ENCODE results near the gene DIPK1B.
A peak's percentile ranks its signal among the peaks of the same experiment; 100 is the strongest.

Gene DIPK1B

DNA sequence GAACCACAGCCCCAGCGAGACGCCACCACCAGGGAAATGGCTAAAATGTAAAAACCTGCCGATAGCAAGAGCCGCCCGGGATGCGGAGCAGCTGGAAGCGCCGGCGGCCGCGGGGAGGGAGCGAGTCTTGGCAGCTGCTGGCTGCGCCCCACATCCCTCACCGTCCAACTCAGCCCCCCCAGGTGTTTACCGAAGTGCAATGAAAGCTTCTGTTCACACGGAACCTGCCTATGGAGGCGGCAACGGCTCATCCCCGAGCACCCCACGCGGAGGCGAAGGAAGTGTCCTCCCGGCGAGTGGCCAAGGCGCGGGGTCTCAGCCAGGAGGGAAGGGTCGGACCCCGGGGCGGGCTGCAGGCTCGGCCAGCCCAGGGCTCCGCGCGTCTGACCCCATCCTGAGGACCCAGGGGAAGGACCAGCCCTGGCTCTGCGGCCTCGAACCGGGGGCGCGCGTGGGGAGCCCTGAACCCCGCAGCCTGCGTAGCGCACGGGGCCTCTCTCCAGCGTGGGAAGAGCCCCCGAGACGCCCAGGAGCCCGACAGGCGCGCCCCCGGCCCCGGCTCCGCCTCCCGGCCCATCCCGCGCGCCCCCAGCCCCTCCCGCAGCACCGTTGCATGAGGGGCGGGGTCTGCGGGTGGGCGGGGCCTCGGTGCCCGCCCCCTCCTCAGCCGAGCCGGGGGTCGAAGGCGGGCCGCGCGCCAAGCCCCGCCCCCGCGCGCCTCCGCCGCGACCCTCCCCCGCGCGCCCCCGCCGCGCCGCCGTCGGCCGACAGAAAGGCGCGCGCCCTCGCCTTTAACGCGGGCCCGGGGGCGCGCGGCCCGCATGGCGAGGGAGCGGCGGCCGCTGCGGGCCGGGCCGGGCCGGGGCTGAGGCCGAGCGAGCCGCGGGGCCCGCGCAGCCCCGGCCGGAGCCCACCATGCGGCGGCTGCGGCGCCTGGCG lies at the start of gene DIPK1B:
DIPK1B (plus strand) TSS at position 822 of the 939 bp plus-strand sequence; CDS start at position 916, 94 bp downstream.
- DNase-seq (ENCODE audit: low spot score), result no peak

DNA sequence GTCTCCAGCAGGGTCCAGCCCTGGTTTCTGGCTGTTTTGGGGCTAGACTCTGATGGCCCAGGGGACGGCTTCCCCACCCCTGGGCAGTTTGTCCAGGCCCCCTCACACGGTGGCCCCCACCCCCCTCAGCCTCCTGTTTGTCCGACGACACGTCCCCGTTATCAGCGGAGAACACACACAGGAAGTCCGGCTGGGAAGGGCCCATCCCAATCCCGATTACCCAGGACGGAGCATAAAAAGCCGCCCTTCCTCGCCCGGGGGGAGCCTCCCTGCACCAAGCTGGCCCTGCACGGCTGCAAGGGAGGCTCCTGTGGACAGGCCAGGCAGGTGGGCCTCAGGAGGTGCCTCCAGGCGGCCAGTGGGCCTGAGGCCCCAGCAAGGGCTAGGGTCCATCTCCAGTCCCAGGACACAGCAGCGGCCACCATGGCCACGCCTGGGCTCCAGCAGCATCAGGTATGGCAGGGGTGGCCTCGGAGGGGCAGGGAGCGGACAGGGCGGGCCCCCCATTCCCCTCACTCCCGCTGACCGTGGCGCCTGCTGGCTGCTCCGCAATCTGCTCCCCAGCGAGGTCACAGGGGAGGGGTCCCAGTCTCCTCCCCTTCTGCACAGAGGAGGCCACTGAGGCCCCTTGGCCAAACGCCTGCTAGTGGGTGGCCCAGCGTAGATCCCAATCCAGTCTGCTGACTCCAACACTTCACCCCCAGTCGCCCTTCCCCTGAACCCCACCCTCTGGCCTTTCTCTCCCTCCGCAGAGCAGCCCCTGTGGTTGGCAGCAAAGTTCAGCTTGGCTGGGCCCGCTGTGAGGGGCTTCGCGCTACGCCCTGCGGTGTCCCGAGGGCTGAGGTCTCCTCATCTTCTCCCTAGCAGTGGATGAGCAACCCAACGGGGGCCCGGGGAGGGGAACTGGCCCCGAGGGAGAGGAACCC lies 49.5 kb upstream of the DIPK1B start, which contains the start of gene EGFL7:
EGFL7 (plus strand) TSS at position 261 of the 926 bp plus-strand sequence. CDS start 5,367 bp downstream, outside the sequence.
- DNase-seq (ENCODE audit: low spot score), result no peak

DNA sequence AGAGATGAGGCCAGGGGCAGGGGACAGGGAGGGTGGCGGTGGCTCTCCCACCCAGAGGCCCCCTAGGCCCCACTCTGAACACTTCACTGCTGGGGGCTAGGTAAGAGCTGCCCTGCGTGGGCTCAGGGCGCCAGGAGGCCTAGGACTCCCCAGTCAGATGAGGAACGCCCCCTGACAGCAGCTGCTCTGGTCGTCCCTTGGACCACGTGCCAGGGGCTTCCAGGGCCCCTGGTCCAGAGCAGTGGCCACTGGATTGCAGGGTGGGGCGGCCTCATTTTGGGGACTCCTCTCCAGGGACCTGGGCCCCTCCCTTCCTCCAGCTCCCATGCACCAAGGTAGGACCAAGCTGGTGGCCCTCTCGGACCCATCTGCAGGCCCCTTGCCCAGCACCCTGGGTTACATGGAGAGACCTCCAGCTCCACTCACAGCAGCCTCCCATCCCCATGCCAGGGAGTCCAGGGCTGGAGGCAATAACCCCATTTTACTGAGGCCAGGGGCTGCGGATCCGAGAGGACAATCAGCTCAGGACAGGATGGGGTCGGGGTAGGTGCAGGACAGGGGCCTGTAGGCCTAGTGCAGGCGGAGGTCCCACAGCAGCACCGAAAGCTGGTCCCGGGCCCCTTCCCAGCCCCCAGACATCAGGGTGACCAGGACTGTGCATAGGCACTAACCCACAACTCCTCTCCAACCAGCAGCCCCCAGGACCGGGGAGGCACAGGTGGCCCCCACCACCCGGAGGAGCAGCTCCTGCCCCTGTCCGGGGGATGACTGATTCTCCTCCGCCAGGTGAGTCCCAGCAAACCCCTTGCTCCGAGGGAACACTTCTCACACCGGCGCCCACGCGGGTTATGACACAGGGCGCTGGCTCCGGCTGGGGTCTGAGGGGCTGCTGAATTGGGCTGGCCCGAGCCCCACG lies 48.1 kb upstream of the DIPK1B start:
- no peak for DNase-seq (ENCODE audit: low spot score)

DNA sequence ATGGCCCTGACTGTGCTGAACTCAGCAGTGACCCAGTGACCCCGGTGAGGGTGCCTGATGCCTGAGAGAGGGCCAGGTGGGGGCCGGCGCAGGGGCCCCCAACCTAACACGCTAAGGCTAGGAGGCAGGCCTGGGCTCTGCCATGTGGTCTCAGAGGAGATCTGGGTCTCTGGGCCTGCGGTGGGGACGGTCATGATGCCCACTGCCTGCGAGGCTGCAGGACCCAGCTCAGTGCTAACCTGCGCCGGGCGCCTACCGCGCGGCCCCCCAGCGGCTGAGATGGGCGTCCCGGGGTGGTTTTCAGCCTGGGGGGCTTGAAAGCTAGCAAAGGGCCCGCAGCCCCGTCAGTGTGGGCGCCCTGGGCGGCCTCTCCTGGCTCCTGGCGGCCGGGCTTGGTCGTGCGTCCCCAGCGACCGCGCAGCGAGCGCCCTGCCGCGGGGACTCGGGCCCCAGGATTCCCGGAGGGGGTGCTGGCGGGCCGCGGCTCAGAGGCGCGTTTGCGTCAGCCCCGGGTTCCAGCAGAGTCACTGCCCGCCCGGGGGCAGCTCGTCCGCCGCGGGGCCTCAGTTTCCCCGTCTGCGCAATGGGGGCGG lies 47.2 kb upstream of the DIPK1B start:
- DNase-seq (ENCODE audit: low spot score), result peak; percentile 72

DNA sequence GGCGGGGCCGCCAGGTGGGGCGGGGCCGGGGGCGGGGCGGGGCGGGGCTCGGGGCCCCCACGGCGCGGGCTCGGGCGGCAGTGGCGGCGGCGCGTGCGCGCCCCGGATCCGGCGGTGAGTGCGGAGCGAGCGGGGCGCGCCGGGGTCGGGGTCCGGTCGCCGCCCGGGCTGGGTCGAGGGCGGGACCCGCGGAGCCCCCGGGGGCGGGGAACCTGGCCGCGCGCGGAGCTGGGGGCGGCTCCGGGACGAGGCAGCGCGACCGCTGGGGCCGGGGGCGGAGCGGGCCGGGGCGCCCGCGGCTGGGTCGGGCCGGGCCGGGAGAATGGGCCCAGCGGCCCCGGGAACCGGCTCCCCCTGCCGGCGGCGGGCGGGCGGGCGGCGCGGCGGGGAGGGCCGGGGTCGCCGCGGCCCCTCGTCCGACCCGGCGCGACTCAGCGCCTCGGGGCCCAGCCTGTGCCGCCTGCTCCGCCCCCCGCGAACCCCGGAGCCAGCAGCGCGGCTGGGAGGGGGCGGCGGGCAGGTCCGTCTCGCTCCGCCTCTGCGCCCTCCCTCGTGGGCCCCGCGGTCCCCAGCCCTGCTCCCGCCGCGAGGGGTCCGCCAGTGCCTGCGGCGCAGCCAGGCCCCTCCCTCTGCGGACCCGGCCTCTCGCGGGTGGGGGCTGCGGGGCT lies 46.5 kb upstream of the DIPK1B start:
- peak; percentile 82 for DNase-seq (ENCODE audit: low spot score)

DNA sequence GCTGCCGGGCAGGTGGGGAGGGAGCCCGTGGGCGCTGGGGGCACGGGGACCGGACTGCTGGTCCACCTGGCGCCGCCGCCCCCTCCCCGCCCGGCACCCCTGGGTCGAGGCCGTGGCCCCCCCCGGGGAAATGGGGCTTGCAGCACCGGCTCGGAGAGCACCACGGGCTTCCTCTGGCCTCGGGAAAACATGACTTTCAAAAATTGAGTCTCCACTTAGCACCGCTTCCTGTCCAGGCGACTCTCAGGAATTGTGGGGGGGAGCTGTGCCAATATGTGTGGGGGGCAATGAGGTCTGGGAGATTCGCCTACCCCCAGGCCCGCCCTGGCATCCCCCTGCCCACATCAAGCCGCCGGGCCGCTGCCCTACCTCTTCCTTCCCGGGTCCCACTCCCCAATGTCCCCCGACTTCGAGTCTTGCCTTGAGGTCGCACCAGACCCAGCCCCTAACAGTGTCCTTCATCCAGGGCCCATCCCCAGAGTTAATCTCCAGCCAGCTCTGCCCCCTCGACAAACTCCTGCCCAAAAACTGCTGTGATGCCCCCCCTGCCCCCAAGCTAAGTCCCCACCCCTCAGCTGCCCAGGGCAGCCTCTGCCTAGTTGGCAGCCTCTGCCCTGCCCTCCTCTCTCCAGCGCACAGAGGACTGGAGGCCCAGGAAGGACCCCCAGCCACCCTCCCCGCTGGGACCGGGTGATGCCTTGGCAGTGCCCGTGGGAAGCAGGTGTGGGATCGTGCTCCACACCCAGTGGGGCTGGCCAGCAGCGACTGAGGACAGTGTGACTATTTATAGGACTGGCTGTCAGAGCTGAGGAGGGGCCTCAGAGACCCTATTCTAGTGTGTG lies 45.8 kb upstream of the DIPK1B start:
- peak; percentile 47 for DNase-seq (ENCODE audit: low spot score)

DNA sequence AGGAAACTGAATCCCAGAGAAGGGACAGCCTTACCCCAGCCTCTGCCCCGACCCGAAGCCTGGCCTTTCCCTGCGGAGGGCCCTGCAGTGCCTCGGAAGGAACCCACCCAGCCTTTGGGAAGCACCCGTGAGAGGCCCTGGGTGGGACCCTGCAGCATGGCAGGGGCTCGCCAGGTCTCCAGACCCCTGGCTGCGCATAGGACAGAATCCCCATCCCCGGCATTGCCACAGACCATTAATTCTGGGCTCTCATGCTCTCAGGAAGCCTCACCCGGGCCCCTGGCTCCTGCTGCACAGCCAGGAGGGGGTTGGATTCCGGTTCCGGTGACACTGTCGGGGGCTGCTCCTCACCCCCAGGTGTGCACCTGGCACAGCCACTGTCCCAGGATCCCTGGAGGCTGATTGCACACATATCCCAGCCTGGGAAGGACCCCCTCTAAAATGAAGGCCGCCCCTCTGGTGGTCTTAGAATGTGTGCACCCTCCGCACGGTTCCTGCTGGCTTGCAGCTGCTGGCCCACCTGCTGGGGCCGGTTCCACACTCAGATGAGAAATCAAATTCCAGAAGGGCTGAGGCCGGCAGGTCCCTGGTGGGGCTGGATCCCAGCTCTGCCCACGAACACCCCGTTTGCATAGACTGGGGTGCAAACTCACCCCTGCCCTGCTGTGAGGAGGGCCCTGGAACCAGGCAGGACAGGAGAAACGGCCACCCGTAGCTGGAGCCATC lies 45.0 kb upstream of the DIPK1B start:
- no peak for DNase-seq (ENCODE audit: low spot score)

DNA sequence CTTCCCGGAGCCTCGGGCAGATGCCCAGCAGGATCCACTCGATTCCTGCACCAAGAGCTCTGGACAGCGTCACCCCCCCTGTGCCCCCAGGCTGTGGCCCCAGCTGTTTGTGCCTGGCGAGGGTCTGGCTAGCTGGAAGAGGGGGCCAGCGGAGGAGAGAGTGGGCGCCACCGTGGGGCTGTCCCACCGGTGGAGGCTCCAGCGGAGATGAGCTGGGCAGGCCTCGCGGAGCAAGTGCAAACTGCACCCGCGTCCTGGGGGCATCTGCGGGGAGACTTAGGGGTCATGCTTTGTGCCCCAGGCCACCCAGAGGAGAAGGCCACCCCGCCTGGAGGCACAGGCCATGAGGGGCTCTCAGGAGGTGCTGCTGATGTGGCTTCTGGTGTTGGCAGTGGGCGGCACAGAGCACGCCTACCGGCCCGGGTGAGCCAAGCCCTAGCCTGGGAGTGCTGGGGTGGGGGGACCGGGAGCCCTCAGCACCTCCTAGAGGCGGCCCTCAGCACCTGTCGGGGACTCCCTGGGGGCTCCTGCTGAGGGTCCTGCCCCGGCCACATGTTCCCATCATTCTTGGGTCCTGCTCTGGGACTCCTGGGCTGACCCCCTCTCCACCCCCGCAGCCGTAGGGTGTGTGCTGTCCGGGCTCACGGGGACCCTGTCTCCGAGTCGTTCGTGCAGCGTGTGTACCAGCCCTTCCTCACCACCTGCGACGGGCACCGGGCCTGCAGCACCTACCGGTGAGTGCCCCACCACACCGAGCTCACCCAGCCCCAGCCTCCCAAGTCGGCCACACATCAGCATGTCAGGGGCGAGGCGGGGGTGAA lies 44.2 kb upstream of the DIPK1B start:
- no peak for DNase-seq (ENCODE audit: low spot score)

DNA sequence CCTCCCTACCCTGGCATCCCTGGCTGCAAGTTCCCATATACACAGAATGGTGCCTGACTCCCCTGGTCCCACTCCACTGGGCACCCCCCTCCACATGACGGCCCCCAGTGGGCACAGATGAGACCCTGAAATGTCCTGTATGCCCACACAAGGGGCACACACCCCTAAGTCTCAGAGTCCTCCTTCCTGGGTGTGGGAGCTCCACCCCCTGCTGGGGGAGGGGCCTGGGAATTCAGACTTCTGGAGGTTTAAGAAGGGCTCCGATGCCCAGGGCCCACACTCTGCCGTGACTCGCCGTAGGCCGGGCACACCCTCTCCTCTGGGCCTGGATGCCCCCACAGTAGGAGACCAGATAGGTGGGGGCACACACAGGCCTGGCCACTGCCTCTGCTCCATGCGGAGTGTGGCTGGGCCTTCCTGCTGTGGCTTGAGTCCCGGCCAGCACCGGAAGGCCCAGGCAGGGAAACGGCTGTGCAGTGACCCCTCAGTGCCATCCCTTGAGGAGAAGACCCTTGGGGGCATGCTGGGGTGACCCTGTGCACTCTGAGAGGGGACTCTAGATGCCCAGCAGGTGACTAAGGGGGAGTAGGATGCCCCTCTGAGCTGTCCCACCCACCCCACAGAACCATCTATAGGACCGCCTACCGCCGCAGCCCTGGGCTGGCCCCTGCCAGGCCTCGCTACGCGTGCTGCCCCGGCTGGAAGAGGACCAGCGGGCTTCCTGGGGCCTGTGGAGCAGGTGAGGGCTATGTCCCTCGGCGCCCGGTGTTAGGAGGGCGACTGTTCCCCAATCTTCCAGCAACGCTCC lies 43.2 kb upstream of the DIPK1B start:
- DNase-seq (ENCODE audit: low spot score), result peak; percentile 53

DNA sequence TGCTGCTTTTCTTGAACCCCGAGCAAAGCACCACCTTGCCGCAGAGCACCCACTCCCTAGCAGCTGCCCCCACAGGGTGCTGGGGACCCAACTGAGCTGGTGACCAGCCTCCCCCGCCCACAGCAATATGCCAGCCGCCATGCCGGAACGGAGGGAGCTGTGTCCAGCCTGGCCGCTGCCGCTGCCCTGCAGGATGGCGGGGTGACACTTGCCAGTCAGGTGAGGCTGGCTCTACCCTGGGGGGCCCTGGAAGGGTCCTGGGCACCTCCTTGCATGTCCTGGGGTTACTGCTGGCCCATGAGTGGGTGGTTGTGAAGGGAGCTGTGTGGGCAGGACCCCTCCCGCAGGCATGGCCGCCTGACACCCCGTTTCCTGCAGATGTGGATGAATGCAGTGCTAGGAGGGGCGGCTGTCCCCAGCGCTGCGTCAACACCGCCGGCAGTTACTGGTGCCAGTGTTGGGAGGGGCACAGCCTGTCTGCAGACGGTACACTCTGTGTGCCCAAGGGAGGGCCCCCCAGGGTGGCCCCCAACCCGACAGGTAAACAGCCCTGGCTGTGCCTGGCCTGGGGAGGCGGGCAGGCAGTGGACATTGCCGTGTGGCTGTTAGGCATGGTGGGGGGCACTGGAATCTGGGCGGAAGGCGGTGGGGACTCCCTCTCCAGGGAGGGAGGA lies 42.4 kb upstream of the DIPK1B start:
- DNase-seq (ENCODE audit: low spot score), result no peak

DNA sequence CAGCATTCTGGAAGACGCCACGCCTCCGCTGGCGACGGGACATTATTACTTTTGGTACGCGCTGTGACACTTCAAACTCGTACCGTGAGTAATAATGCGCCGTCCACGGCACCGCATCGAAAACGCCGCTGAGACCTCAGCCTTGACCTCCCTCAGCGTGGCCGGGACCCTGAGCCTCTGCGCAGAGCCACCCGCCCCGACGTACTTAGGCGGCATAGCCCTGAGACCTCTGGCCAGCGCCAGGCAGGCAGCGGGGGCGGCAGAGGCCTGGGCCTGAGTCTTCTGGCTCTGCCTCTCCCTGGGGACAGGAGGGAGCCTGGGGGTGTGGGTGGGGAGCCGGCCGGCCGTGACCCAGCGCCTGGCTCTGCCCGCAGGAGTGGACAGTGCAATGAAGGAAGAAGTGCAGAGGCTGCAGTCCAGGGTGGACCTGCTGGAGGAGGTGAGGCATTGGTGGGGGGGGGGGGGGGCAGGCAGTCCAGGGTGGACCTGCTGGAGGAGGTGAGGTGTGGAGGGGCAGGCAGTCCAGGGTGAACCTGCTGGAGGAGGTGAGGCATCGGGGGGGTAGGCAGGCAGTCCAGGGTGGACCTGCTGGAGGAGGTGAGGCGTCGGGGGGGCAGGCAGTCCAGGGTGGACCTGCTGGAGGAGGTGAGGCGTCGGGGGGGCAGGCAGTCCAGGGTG lies 41.7 kb upstream of the DIPK1B start:
- DNase-seq (ENCODE audit: low spot score), result no peak

DNA sequence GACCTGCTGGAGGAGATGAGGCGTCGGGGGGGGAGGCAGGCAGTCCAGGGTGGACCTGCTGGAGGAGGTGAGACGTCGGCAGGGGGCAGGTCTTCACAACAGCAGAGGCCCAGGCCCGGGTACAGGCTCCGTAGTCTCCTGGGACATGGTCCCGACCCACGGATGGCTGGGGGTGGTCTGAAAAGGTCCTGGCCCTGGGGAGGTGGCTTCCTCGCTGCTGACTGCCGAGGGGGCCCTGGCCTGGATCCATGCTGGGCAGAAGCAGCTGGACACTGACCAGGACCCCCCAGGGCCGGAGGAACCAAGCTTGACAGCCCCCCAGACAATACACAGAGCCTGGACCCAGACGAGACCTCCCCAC lies 41.1 kb upstream of the DIPK1B start:
- DNase-seq (ENCODE audit: low spot score), result no peak

DNA sequence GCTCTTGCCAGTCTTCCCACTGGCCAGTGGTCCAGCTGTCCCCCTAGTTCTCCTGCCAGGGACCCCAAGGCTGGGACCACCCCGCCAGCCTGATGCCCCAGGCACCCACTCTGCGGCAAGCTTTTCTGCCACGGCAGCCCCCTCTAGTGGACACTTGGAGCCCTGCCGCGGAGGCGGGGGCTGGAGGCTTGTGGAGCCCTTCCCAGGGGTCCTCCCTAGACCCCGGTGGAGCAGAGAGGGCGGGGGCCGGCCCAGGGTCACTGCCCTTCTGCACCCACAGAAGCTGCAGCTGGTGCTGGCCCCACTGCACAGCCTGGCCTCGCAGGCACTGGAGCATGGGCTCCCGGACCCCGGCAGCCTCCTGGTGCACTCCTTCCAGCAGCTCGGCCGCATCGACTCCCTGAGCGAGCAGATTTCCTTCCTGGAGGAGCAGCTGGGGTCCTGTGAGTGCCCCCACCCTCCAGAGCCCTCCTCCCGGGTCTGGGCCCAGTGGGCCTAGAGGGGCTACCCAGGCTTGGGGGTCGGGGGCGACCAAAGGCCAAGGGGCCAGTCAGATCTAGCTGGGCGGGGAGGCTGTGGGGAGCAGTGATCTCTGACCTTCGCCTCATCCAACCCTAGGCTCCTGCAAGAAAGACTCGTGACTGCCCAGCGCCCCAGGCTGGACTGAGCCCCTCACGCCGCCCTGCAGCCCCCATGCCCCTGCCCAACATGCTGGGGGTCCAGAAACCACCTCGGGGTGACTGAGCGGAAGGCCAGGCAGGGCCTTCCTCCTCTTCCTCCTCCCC lies 40.5 kb upstream of the DIPK1B start:
- peak; percentile 82 for DNase-seq (ENCODE audit: low spot score)

DNA sequence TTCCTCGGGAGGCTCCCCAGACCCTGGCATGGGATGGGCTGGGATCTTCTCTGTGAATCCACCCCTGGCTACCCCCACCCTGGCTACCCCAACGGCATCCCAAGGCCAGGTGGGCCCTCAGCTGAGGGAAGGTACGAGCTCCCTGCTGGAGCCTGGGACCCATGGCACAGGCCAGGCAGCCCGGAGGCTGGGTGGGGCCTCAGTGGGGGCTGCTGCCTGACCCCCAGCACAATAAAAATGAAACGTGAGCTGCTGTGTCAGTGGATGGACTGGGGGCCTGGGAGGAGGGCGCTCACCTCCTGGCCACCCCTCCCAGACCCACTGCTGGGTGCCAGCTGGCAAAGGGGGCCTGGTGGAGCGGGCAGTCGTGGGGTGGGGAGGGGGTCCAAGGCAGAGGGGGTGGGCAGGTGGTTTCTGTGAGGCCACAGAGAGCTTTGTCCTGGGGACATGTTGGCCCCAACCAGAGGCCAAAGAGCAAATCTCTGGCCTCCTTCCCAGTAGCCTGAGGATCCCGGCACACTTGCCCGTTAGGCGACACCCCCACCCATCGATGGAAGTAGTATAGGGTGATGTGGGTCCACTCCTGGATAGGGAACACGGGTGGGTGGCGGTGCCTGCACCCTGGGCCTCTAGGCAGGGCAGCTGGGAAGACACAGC lies 39.8 kb upstream of the DIPK1B start:
- DNase-seq (ENCODE audit: low spot score), result no peak
